NCI-H2081 (cell line): Measurements from ENCODE around the gene CRTAP.
"Not testable (repeated sequence)": the region's sequence is repeated elsewhere in the genome, so short reads cannot be mapped to it uniquely, and the experiment has no call there.

Experiments
- DNase-seq, 2 experiments: peaks; one replicate each; lab custom pipeline; 2025; lab: John Stamatoyannopoulos, UW

CRTAP gene

DNA sequence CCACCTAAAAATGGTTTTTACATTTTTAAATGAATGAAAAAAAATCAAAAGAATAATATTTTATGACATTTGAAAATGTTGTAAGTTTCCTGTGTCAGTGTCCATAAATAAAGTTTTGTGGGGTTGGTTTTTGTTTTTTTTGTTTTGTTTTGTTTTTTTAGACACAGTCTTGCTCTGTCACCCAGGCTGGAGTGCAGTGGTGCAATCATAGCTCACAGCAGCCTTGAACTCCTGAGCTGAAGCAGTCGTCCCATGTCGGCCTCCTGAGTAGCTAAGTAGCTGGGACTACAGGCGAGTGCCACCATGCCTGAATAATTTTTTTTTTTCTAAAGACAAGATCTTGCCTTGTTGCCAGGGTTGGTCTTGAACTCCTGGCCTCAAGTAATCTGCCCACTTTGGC, 14.1 kb upstream of the CRTAP start:
- DNase-seq, result no peak

DNA sequence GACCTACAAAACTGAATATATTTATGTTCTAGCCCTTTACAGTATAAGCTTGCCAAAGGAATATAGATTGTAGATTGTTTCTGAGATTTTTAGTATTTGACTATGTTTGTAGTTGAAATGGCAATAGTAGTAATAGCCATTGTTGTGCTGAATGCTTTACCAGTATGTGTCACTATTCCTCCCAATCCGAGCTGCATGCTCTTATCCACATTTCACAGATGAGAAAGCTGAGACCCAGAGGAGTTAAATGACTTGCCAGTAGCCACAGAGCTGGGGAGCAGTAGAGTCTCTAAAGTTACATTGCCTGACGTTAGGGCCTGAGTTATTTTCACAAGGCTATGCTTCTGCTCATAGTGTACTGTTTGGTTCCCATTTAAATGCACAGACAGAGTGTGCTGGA, 13.6 kb upstream of the CRTAP start:
- no peak for DNase-seq

DNA sequence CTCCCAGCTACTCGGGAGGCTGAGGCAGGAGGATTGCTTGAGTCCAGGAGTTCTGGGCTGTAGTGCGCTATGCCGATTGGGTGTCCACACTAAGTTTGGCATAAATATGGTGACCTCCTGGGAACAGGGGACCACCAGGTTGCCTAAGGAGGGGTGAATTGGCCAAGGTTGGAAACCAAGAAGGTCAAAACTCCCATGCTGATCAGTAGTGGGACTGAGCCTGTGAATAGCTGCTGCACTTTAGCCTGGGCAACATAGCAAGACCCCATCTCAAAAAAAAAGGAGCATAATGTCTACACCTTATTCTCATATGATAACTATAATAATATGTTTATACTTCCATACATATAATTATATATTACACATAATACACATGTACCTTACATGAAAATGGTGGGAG, 10.8 kb upstream of the CRTAP start:
- DNase-seq, result no peak

DNA sequence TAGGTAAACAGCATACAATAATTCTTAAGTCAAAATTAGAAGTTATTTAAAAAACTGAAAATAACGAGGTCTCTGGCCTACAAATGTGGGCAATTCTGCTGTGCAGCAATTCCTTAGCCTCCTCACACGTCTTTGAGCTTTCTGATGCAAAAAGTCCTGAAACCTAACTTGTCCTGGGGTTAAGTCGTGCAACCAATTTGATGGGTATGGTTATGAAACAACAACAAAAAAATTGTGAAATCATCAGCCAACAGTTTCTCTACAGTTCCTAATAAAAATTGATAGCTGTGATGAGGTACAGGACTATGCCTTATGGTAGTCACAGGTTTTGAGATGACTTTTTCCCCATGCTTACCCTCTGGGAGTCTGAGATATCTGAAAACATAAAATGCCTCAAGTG, 10.3 kb upstream of the CRTAP start:
- no peak for DNase-seq

DNA sequence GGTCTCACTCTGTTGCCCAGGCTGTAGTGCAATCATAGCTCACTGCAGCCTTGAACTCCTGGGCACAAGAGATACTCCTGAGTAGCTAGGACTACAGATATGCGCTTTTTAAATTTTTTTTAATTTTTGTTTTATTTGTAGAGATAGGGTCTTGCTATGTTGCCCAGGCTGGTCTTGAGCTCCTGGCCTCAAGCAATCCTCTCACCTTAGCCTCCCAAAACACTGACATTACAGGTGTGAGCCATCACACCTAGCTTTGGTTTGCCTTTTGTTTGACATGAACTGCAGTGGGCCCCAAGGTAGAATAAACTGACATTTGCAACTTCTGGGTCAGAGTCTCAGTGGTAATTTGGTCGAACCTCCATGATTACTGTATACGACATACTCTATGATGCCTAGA, 9.0 kb upstream of the CRTAP start:
- no peak for DNase-seq

DNA sequence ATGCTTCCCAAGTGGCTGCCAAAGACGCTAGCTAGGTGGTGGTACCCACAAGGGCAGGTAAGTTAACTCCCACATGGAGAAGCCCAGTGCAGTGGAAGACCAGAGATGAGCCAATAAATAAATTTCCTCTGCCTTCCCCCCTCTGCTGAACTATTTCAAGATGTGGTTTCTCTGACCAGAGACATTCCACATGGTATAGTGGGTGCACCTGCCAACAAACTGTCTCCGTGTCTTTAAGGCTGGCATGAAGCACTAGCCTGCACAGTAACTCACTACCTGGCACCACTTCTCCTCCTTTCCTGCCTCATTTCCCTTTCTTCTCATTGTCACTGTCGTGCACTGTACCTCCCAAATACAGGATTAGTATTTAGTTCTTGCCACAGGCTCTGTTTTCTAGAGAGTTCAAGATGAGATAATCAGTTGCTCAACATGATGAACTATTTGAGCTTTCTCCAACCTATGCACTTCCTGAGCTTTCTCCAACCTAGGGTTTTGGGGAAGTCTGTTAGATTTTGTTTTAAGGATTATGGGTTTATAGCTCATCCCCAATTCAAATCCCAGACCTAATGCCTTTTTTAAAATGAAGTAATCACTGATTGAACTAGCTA, 8.4 kb upstream of the CRTAP start:
- no peak for DNase-seq

DNA sequence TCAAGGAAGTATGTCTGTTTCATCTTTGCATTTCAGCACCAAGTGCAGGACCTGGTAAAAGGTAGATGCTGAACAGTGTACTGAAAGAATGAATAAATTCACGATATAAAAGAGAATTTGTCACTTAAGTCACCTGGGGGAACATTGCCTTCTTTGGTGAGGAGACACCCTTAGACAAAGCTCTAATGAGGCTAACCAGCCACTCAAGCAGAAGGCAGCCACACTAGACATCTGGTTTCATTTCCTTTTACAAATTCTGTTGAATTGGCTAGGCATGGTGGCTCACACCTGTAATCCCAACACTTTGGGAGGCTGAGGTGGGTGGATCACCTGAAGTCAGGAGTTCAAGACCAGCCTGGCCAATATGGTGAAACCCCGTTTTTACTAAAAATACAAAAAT, 7.0 kb upstream of the CRTAP start:
- DNase-seq, result not testable (repeated sequence)

DNA sequence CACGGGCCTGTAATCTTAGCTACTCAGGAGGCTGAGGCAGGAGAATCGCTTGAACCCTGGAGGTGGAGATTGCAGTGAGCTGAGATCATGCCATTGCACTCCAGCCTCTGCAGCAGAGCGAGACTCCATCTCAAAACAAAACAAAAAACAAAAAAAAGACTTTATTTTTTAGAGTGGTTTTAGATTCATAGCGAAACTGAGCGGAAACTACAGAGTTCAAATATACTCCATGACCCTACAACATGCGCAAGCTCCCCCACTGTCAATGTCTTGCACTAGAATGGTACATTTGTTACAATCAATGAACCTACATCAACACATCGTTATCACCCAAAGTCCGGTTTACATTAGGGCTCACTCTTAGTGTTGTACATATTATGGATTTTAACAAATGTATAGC, 2.2 kb upstream of the CRTAP start:
- DNase-seq, result no peak

DNA sequence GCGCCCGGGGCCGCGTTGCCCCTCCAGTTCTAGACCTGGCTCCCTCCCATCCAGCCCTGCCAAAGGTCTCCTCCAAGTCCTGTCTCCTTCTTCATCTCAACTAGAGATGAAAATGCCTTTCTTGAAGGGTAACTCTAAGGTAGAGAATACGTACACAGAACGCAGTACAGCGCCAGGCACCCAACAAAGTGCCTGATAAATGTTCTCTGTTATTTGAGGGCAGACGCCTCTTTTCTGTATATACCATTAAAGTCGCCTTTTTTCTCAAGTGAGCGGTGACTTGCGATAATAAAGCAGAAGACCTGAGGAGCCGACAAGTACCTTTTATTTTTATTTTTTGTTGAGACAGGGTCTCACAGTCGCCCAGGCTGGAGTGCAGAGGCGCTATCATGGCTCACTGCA, 809 bp downstream of the CRTAP start:
- DNase-seq, result no peak

DNA sequence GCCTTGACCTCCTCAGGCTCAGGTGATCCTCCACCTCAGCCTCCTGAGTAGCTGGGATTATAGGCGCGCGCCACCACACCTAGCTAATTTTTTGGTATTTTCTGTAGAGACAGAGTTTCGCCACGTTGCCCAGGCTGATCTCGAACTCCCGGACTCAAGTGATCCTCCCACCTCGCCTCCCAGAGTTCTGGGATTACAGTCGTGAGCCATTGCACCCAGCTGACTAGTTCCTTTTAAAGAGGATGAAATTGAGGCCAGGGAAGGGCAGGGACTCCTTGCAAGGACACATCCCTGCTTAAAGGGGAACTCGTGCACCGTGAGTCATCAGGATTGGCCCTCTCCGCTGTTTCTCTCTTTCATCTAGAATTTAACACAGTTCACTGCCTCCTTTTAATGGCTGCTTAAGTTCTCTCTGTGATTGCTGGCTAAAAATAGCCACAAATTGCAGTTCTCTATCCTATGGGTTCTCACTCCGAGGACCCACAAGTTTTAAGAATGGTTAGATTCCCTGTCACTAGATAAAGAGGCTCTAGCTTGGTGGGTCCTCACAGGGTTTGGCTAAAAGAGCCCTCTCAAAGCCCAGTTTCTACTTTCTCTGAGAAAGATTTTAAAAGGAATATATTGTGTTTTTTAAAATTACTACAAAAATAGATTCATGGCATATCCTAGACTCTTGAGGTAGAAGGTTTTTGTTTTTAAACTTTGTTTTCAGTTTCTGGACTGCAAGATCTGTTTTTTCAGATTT, 1.4 kb downstream of the CRTAP start:
- DNase-seq, result no peak

DNA sequence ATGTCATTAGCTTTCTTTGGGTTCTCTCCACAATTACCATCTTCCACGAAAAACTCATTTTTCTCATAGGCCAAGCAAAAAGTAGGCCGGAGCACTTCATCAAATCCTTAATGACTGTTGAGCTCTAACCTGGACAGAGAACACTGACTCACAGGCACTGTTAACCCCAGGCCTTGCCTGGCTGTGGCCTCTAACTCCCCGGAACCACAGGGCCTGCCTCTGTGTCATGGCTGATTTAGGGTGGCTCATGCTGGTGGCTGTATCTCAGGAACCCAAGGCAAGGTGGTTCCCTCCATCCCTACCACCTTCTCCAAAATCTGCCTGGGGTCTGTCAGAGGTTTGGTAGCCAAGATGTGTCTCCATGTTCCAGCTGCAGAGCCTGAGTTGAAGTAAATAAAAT, 3.6 kb downstream of the CRTAP start:
- no peak for DNase-seq

DNA sequence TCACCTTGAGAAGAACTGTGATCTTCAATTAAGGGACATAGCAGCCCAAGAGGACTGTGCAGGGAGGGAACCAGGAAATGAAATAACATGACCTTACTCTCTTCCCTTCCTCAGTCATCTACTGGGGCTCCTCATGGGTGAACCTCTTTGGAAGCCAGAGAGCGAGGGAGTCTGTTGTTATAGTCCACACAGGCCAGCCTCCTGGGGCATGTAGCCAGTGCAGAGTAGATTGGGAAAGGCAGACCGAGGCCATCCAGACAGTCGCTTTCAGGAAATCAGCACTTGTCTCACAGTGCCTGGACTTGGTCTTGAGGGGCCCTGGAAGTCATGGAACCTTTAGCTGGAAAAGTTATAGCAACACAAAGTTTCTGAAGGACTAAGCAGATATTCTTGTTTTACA, 6.1 kb downstream of the CRTAP start:
- DNase-seq, result no peak

DNA sequence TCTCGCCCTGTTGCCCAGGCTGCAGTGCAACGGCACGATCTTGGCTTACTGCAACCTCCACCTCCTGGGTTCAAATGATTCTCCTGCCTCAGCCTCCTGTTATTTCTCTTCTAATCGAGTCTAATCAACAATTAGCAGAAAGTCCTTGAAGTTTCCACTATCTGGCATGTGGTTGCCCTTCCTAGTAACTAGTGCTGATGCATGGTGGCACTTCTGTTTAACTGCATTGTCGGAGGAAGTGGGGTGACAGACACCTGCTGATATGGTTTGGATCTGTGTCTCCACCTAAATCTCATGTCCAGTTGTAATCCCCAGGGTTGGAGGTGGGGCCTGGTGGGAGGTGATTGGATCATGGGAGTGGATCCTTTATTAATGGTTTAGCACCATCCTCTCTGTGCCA, 9.2 kb downstream of the CRTAP start:
- no peak for DNase-seq

DNA sequence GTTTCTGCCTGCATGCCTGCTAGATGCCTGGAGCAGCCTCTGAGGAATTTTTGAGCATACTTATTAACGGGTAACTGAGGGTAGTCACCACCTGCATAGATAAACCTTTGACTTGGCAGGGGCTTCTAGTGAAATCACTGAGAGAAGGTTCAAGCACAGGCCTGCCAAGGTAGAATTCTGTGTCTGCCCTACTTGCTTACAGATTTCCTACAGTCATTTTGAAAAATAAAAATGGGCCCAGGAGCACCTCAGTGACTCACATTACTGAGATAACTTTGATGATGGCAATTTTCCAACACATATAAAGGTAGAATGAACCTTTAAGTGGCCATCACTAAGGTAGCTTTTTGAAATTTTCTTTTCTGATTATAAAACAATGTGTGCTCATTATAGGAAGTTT, 10.8 kb downstream of the CRTAP start:
- no peak for DNase-seq

DNA sequence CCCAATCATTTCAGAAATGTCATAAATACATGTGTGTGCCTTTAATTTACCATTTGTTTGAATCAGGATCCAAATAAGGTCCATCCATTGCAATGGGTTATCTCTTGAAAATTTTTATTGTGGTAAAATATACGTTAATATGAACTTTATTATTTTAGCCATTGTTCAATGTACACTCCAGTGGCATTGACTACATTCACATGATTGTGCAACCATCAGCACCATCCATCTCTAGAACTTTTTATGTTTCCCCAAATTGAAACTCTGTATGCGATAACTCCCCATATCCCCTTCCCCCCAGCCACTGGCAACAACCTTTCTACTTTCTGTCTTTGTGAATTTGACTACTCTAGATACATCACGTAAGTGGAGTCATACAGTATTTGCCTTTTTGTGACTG, 12.0 kb downstream of the CRTAP start:
- no peak for DNase-seq

DNA sequence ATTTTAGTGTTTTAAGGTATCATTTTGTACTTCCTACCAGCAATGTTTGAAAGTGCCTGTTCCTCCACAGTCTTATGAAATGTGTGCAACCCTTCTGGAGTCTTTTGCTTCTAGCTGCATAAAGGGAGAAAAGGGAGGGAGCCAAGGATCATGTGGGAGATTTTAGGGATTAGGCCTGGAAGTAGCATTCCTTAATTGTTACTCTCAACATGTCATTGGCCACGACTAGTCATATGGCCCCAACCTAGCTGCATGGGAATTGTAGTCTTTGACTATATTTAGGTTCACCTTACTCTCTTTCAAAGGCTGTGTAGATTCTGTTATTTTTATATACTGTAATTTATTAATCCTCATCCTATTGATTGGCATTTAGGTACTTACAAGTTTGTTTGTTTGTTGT, 14.9 kb downstream of the CRTAP start:
- DNase-seq, result no peak

DNA sequence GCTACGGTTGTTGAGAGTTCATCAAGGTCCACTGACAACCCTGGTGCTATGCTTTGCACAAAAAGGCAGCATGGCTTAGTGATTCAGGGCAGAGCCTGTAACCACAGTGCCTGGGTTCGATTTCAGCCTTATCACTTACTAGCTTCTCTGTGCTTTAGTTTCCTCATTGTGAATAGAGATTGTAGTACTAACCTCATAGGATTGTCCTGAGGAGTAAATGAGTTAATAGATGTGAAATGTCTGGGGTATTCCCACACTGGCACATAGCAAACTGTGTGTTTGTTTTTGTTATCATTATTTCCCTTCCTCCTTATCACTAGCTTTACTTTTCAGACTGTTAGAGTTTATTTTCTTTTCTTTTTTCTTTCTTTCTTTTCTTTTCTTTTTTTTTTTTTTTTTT, 16.3 kb downstream of the CRTAP start:
- DNase-seq, result no peak

DNA sequence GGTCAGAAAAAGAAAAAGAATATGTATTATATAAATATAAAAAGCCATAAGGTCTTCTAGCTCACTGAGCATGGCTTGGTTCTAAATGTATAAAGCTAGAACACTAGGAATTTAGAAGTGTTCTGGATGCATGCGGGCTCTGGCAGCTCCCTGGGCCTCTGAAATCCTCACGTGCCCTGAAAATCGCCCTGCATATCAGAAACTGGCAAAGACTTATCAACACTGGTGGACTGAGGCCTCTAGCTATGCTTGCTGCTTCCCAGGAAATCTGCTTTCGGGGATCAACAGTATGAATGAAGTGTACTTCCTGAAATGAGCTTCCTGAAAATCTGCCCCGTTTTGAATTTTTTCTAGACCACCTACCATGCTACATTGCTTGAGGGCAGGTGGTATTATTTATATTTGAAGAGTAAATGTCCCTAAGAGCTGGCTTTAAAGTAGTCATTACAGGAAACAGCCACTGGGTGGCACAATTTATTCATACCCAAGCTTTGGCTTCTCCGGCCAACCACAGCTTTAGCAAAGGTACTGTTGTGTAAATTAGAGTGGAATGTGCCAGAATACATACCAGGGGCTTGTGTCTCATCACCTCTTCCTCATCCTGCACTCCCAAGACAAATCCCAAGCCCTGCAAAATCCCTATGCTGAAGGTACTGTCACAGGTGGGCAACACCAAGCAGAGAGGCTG, 17.7 kb downstream of the CRTAP start:
- DNase-seq, result peak; percentile 51 to 66

DNA sequence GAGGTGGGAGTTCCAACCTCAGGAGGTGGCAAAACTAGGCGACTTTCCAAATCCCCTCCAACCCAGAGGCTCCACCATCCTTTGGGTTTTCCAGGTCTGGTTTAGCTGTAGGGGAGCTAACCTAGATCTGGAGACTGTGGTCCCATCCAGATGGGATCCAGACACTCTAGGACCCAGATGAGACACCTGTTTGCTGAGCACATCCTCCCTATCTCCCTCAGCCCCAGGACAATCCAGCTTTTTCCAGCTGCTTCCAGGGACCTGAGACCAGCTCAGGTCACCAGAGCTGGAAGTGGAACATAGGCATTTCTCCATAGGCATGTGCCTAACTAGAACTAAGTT, 18.2 kb downstream of the CRTAP start:
- no peak for DNase-seq

DNA sequence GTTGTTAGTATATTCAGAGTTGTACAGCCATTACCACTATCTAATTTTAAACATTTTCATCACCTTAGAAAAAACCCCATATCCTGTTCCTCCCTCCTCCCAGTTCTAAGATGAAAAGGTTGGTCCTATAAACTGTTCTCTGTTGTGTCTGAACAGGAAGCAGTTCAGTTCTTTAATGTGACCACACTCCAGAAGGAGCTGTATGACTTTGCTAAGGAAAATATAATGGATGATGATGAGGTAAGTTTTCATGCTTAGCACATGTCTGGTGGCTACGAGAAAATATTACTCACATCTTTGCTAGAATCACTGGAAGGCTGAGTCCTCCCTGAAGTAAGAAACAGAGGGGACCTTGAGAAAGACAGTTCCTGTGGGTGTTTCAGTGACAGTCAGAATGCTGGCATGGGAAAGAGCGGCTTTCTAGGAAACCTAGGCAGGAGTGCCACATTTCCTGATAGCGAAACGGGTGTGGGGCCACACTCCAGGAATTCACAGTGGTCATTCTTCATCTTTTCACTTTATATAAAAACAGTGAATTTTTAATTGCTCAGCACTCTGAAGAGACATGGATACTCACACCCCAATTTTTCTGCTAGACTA, 20.3 kb downstream of the CRTAP start:
- no peak for DNase-seq

DNA sequence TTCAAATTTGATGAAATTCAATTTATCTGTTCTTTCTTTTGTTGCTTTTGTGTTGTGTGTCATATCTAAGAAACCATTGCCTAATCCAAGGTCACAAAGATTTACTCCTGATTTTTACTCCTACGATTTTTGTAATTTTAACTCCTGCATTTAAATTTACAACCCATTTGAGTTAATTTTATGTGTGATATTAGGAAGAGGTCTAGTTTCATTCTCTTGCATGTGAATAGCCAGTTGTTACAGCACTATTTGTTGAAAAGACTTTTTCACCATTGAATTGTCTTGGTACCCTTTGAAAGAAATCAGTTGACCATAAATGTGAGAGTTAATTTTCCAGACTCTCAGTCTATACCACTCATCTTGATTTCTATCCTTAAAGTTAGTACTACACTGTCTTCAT, 23.9 kb downstream of the CRTAP start:
- no peak for DNase-seq

DNA sequence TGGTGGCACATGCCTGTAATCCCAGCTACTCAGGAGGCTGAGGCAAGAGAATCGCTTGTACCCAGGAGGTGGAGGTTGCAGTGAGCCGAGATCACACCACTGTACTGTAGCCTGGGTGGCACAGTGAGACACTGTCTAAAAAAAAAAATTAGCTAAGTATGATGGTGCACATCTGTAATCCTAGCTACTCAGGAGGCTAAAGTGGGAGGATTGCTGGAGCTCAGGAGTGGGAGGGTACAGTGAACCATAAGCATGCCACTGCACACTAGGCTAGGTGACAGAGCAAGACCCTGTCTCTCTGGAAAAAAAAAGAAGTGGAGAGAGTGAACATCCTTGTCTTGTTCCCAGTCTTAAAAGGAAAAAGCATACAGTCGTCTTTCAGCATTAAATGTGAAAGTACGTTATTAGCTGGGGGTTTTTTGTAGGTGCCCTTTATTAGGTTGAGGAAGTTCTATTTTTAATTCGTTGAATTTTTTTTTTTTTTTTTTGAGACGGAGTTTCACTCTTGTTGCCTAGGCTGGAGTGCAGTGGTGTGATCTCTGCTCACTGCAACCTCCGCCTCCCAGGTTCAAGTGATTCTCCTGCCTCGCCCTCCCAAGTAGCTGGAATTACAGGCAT, 25.3 kb downstream of the CRTAP start:
- not testable (repeated sequence) for DNase-seq

DNA sequence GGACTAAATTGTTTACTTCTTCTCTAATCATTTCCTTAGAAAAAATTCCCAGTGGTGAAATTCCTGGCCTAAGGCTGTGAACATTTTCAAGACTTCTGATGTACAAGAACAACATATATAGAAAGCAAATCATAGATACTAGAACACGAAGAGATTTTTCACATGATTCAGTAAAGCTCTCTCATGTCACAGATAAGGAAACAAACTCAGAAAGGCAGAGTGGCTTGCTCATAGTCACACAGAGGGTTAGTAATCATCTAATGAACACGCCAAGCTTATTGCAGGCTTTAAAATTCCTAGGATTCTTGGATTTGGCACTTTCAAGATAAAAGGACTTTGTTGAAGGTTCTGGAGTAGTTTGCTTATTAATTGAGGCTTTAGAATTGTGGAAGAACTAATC, 26.2 kb downstream of the CRTAP start:
- DNase-seq, result no peak
